Measurements from ENCODE around the gene ZNF786.
"Not testable (repeated sequence)": the region's sequence is repeated elsewhere in the genome, so short reads cannot be mapped to it uniquely, and the experiment has no call there.

Gene ZNF786

DNA sequence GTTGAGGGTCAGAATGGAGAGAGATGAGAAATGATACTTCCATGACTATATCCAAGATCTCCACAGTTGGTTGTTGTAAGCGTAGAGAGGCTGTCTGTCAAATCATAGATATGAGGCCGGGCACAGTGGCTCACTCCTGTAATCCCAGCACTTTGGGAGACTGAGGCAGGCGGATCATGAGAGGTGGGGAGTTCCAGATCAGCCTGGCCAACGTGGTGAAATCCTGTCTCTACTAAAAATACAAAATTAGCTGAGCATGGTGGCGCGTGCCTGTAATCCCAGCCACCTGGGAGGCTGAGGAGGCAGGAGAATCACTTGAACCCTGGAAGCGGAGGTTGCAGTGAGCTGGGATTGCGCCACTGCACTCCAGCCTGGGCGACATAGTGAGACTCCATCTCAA is 60.1 kb downstream of the ZNF786 start:
- DNase-seq: not testable (repeated sequence)

GRCh38 chr7:149028346-149029109 is 62.0 kb downstream of the ZNF786 start, which contains the start of gene PDIA4:
Gene PDIA4 (minus strand): TSS chr7:149028505. CDS start chr7:149028408, 97 bp downstream.
- DNase-seq: peak; percentile 100

- DNase-seq: no peak
Observed at GRCh38 chr7:149027611-149028345, 62.7 kb downstream of the ZNF786 start.

DNA sequence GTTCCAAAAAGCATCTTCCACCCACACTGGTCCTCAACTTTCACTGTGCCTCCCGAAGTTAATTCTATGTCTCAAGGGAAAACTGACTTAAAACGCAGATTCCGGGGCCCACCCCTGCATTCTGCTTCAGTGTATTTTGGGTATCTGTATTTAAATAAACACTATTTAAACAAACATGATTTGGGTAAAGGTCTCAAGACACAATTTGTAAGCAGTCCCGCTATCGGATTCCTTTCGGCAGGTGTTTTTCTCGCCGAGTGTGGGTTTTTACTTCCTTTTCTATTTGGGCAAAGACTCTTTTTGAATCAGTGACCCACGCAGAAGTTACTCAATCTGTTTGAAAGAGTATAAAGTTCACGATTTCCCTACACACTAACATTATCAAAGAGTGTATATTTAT is 63.5 kb downstream of the ZNF786 start:
- no peak for DNase-seq

DNA sequence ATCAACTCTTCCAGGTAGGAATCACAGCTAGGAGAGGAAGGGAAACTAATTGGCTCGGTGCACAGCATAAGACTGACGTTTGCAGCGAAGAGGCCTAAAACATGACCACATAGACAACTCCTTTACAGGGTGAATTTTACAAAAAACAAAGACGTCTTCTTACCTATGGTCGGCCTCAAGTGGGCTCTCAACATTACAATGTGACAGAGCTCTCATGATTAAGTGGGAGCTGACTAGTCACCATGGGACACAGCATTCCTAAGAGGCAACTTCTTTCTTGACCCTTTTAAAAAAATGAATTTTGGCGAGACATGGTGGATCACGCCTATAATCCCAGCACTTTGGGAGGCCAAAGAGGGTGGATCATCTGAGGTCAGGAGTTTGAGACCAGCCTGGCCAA is 66.9 kb downstream of the ZNF786 start:
- no peak for DNase-seq

GRCh38 chr7:149022756-149023360 is 67.7 kb downstream of the ZNF786 start:
- no peak for DNase-seq

GRCh38 chr7:149021725-149022062 is 68.8 kb downstream of the ZNF786 start:
- no peak for DNase-seq

- no peak for DNase-seq
Observed at GRCh38 chr7:149020483-149020882, 70.0 kb downstream of the ZNF786 start.

Measured in right forelimb (tissue), 1 donor.